K562 (cell line): Measurements from ENCODE around the gene SLC25A14.

ENCODE experiments used
- BRF1 ChIP-seq: IDR thresholded peaks from 3 replicates; pipeline ENCODE4 v1.6.1; 2011; ENCODE audit warnings: borderline replicate concordance, mild to moderate bottlenecking; ENCODE audit not compliant: insufficient read length; ENCODE audit errors: extremely low read depth
- CEBPB ChIP-seq: fragments of 450-650 bp; IDR thresholded peaks from 2 replicates; pipeline ENCODE4 v1.6.1; 2016; ENCODE audit warnings: missing genetic modification characterization, missing compliant biosample characterization
- CTCF ChIP-seq, 3 experiments: IDR thresholded peaks in 2 of 3; conservative IDR thresholded peaks in 1 of 3; 2 replicates each; pipeline ENCODE4 v1.5.1; 2011 to 2012; ENCODE audit warnings: low read length in 3 of 3, mild to moderate bottlenecking in 3 of 3, control low read depth in 2 of 3, improper control_type of control experiment in 1 of 3, inconsistent platforms in 1 of 3, low read depth in 1 of 3, mixed read lengths in 1 of 3, moderate library complexity in 1 of 3; ENCODE audit not compliant: insufficient read depth in 2 of 3
- EZH2 ChIP-seq: IDR thresholded peaks from 2 replicates; pipeline ENCODE4 v1.6.1; 2012; ENCODE audit warnings: low read depth, mild to moderate bottlenecking, inconsistent platforms, low read length, borderline replicate concordance
- MXI1 ChIP-seq: IDR thresholded peaks from 2 replicates; pipeline ENCODE4 v1.6.1; 2011; ENCODE audit warnings: low read depth, mild to moderate bottlenecking, improper control_type of control experiment, low read length
- MYC ChIP-seq, 2 experiments: fragments of 250-450 bp in 1 of 2; sonication (Bioruptor Pico) in 1 of 2; IDR thresholded peaks; 2 replicates each; pipeline versions ENCODE4 v1.5.1 to v1.6.1; 2012 to 2021; ENCODE audit warnings: low read depth in 2 of 2, borderline replicate concordance in 1 of 2, improper control_type of control experiment in 1 of 2, low read length in 1 of 2, mild to moderate bottlenecking in 1 of 2, moderate library complexity in 1 of 2
- PREB ChIP-seq: sonication (generic); formaldehyde crosslinking; IDR thresholded peaks from 2 replicates; pipeline ENCODE4 v1.8.1; 2023; ENCODE audit warnings: mild to moderate bottlenecking, missing genetic modification reagents
- STAT6 ChIP-seq: sonication (generic); formaldehyde crosslinking; IDR thresholded peaks from 2 replicates; pipeline ENCODE4 v1.8.1; 2023; ENCODE audit warnings: mild to moderate bottlenecking, missing genetic modification reagents

- TF ChIP-seq MYC (IDR thresholded peaks at IDR 0.05; ENCODE audit: low read depth, low read length) (no peak), MYC (CRISPR knock-in tag; IDR thresholded peaks at IDR 0.05; ENCODE audit: borderline replicate concordance, low read depth) (no peak), CTCF (IDR thresholded peaks at IDR 0.05 in 2 of 3, conservative IDR thresholded peaks at IDR 0.05 in 1 of 3; ENCODE audit: insufficient read depth in 2 of 3, low read depth in 1 of 3, low read length in 3 of 3) (no peak), BRF1 (no peak), STAT6 (no peak), CEBPB (tag) (no peak), MXI1 (no peak), PREB (no peak), EZH2 (no peak)
Observed at GRCh38 chrX:130378024-130378669, 38.4 kb downstream of the SLC25A14 start.
